Right lobe of liver (tissue), 4 donors: ENCODE results near the gene RCE1.

Source experiments
- POLR2A ChIP-seq: fragments of 450-650 bp; IDR thresholded peaks from one replicate; pipeline ENCODE4 v1.6.1; 2017; ENCODE audit warnings: antibody characterized with exemption, mild to moderate bottlenecking
- TF ChIP-seq, protein P1 (sequence below), 4 donors: fragments of 200-600 bp in 3 of 4; fragments of 450-650 bp in 1 of 4; IDR thresholded peaks; one replicate each; pipeline versions ENCODE4 v1.5.1 to v1.8.0; 2016 to 2022; ENCODE audit warnings: antibody characterized with exemption in 4 of 4, mild to moderate bottlenecking in 2 of 4
- donor health status: DM: no; HTN: no; CAD: no.
- donor health status: DM: no; HTN: no; CAD: no.
- donor health status: DM: no; HTN: yes; CAD: no.

DNA sequence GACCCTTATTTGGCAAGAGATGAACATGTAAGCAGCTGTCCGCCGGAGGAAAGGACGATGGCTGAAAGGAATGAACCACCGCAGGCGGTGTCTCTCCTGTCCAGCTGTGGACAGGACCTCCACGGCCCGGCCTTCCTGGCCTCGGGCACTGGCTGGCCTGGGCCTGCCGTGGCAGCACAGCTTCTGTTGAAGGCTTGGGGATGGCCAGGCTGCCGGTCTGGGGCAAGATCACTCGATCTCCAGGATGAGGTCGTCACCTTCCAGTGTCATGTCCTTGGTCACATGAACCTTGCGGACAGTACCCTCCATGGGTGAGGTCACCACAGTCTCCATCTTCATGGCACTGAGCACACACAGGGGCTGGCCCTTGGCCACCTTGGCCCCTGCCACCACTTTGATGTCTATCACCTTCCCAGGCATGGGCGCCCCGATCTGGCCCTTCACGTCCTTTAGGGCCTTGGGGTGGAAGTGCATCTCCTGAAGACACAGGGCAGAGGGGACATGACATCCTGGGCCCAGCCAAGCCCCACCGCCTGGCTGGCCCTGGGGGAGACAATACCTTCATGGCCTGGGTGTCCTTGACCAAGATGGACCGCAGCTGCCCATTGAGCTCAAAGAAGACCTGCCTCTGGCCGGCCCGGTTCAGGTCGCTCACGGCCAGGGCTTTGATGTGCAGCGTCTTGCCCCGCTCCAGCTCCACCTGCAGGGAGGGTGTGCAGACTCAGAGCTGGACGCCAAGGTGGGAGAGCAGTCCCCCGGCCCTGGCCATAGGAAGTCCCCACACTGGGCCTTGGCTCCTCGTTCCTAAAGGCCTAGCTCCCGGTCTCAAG is 5.6 kb downstream of the RCE1 start:
- TF ChIP-seq, protein P1, sequence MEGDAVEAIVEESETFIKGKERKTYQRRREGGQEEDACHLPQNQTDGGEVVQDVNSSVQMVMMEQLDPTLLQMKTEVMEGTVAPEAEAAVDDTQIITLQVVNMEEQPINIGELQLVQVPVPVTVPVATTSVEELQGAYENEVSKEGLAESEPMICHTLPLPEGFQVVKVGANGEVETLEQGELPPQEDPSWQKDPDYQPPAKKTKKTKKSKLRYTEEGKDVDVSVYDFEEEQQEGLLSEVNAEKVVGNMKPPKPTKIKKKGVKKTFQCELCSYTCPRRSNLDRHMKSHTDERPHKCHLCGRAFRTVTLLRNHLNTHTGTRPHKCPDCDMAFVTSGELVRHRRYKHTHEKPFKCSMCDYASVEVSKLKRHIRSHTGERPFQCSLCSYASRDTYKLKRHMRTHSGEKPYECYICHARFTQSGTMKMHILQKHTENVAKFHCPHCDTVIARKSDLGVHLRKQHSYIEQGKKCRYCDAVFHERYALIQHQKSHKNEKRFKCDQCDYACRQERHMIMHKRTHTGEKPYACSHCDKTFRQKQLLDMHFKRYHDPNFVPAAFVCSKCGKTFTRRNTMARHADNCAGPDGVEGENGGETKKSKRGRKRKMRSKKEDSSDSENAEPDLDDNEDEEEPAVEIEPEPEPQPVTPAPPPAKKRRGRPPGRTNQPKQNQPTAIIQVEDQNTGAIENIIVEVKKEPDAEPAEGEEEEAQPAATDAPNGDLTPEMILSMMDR (IDR thresholded peaks at IDR 0.05) = no peak
- TF ChIP-seq POLR2A = no peak
